ENCODE data around the gene KRTAP5-2.
"Not testable (repeated sequence)": the region's sequence is repeated elsewhere in the genome, so short reads cannot be mapped to it uniquely, and the experiment has no call there.

The KRTAP5-2 gene

DNA sequence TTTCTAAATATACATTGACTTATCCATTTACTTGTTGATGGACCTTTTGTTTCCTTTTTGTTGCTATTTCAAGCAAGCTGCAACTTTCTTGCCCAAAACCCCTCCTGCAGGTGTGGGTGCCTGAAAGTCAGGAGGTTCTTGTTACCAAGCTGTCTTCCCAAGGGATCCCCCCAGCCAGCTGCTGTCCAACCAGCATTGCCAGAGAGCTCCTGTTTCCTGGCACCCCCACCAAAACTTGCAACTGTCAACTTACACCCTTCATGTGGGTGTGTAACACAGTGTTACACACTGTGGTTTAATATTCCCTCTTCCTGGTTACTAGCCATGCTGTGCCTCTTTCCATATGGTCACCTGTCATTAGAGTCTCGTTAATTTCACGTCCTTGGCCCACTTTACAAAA lies 11.4 kb downstream of the KRTAP5-2 start:
- DNase-seq = no peak

DNA sequence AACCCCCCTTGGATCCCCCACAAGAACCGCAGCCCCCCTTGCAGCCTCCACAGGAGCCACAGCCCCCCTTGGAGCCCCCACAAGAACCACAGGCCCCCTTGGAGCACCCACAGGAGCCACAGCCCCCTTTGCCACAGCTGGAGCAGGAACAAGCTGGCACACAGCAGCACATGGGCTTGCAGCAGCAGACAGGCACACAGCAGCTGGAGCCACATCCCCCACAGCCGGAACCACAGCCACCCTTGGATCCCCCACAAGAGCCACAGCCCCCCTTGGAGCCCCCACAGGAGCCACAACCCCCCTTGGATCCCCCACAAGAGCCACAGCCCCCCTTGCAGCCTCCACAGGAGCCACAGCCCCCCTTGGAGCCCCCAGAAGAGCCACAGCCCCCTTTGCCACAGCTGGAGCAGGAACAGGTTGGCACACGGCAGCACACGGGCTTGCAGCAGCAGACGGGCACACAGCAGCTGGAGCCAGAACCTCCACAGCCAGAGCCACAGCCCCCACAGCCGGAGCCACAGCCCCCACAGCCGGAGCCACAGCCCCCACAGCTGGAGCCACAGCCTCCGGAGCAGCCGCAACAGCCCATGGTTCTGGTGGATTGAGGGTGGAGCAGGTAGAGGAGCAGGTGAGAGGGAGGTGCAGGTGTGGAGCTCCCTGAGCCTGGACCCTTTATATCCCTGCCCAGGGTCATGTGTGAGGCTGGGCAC lies 13.3 kb downstream of the KRTAP5-2 start, which contains the start of gene KRTAP5-1:
KRTAP5-1 (minus strand) TSS at position 623 of the 710 bp plus-strand sequence; CDS start at position 589, 34 bp downstream.
- not testable (repeated sequence) for DNase-seq

- DNase-seq = not testable (repeated sequence)
These were observed 15.2 kb downstream of the KRTAP5-2 start for GRCh38 chr11:1582909-1583308.

GRCh38 chr11:1581976-1582375 lies 16.1 kb downstream of the KRTAP5-2 start:
- DNase-seq = no peak

- no peak for DNase-seq
These were observed 21.3 kb downstream of the KRTAP5-2 start for GRCh38 chr11:1576825-1577224.

DNA sequence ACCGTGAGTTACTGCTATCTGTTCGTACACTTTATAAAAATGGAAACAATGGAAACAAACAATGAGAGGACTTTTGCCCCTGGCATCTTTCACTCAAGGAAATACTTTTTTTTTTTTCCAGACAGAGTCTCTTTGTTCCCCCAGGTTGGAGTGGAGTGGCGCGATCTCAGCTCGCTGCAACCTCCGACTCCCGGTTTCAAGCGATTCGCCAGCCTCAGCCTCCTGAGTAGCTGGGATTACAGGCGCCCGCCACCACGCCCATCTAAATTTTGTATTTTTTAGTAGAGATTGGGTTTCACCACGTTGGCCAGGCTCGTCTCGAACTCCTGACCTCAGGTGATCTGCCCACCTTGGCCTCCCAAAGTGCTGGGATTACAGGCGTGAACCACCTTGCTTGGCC lies 22.3 kb downstream of the KRTAP5-2 start:
- not testable (repeated sequence) for DNase-seq

DNA sequence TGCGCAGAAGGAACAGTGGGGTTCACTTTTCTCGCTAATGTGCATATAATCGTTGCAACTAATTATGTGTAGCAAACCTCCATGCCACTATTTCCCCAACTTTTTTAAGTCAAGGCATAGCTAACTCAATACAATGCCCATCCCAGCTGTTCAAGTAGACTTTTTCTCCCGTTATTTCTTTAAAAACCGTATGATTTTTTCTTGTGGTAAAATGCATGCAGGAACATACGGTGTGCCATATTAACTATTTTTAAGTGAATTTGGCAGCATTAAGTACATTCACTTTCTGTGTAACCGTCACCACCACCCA lies 23.2 kb downstream of the KRTAP5-2 start:
- no peak for DNase-seq

DNA sequence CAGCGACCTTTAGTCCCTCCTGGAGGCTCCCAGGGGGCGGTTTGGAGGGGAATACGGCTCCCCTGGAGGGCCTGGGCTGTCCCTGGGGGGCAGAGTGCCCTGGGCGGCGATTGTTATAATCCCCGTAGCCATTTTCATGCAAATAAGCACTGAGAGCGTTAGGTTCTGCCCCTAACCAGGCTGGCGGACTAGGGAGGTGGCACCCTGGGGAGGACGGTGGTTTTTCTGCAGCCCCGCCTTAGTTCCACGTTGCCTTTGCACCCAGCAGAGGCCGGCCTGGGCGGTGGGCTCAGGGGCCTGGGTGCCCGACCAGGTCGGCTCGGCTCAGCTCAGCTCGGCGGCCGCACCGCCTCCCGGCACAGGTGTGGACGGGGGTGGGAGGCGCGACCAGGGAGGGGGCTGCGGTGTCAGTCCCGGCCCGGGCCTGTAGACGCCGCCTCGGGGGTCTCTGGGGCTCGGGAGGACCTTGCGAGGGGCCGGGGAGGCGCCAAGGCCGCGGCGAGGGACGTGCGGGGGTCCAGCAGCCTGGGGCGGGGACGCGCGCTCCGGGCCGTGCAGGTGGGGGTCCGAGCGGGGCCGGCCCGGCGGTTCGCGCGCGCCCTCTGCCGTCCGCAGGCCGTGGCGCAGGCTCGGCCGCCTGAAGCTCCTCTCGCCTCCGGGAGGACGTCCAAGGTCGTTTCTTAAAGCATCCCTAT lies 23.7 kb downstream of the KRTAP5-2 start:
- DNase-seq = peak; percentile 42

DNA sequence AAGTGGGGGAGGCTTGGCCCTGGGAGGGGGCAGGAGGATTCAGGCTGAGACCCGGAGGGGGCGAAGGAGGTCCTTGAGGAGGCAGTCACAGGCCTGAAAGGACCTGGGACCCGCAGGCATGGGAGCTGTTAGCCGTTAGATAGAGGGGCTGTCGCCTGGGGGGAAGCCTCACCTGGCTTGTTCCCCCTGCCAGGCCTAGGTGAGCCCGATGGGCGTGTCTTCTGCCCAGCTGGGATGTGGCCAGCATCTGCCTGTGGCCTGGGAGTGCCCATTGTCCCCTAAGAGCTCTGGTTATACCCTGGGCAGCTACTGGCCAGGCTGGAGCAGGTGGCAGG lies 24.2 kb downstream of the KRTAP5-2 start:
- DNase-seq = no peak

DNA sequence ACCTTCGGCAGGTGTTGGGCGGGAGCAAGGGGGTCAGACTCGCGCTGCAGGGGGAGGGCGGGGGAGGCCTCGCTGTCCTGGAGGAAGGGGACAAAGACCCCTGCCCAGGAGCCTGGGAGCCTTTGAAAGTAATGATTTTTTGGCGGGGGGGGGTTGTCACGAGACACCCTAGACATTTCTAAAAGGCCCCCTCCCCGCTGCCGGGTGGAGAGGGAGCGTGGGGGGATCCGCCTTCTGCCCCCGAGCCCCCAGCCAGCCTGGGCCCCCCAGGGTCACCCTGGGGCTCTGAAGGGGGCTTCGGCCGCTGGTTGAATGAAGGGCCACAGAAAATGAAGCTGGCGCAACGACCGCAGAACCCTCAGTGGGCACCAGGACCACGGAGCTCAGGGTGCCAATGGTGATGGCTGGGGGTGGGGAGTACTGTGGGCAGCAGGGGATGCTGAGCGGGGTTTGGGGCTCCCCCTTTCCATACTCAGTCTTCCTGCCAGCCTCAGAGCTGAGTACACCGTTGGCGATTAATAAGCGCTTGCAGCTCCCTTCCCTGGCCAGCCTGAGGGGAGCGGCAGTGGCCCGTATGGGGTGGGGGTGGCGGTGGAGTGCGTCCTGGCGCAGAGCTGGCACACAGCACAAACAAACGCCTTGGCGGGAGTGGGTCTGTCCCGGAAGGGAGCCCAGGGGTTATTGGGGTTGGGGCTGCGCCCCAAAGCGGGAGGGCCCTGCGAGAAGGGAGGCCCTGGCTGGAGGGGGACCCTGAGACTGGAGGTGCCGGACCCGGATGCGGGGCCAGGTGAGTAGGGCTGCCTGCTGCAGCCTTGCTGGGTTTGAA lies 24.8 kb downstream of the KRTAP5-2 start:
- no peak for DNase-seq

DNA sequence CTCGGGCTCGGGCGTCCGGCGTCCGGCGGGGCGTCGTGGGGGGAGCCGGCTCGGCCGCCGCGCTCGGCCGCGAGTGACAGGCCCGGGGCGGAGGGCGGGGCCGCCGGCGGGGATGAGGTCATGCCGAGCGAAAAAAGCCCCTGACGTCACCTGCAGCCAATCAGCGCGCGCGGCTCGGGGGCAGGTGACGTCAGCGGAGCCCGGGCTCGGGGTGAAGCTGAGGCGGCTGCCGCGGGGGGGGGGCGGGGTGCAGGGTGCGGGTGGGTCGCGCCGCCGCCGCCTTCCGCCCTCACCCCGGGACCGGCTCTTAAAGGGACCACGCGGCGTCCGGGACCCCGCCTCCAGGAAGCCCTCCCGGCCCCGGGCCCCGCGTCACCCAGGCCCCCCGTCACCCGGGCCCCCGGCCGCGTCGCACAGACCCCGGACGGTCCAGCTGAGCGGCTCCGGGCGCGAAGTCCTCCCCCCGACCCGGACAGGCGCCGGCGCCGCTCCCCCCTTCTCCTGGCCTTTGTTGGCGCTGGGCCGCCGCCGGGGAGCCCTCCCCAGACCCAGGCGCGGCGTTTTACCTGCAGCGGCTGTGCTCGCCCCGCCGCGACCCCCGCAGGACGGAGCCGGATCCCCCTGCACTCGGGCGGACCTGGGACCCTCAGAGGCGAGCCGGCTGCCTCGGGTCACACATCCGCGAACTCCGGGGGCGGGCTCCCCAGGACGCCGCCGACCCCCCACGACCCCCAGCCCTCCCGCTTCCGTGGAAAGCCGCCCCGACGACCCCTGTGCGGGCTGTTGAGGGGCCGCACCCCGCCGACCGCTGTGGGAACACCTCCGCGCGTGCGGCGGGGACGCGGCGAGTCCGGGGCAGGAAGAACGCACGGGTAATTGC lies 25.7 kb downstream of the KRTAP5-2 start, which contains the start of gene DUSP8:
DUSP8 (minus strand) TSS at position 75 of the 880 bp plus-strand sequence. CDS start 6,445 bp downstream, outside the sequence.
- peak; percentile 88 for DNase-seq

DNA sequence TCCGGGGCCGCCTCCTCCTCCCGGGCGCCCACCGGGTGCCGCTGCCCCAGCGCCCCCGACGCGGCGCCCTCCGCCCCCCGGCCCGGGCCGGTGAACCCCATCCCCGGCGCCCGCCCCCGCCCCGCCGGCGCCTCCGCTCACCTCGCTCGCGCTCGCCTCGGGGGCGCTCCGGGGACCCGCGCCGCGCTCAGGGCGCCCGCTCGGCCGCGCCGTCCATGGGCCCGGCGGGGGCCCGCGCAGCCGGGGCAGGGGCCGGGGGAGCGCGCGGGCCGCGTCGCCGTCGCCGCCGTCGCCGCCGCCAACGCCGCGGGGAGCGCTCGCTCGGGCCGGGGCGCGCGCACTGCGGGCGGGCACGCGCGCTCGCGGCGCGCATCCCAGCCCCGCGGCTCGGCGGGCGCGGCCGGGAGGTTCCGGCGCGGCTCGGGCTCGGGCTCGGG lies 26.3 kb downstream of the KRTAP5-2 start:
- DNase-seq = no peak

GRCh38 chr11:1570896-1571759 lies 27.0 kb downstream of the KRTAP5-2 start:
- DNase-seq = no peak

- DNase-seq = no peak
These were observed 27.6 kb downstream of the KRTAP5-2 start for GRCh38 chr11:1570531-1570895.

- no peak for DNase-seq
These were observed 28.1 kb downstream of the KRTAP5-2 start for GRCh38 chr11:1570001-1570453.

- no peak for DNase-seq
These were observed 28.8 kb downstream of the KRTAP5-2 start for GRCh38 chr11:1569251-1569780.

GRCh38 chr11:1568441-1568911 lies 29.6 kb downstream of the KRTAP5-2 start:
- DNase-seq = no peak

- no peak for DNase-seq
These were observed 30.4 kb downstream of the KRTAP5-2 start for GRCh38 chr11:1567721-1568100.

- DNase-seq = no peak
These were observed 30.9 kb downstream of the KRTAP5-2 start for GRCh38 chr11:1567052-1567720.

GRCh38 chr11:1566381-1567051 lies 31.6 kb downstream of the KRTAP5-2 start:
- DNase-seq = no peak
